Keratinocyte (primary cell): Measurements from ENCODE around the gene TFF3. TPM values are rescaled to one million over a fixed set of nuclear protein-coding genes. Genes with fewer than 3 reads are reported as not detected.

ENCODE experiments used
- DNase-seq: peaks from one replicate; pipeline ENCODE4 v3.0.0-alpha.2; 2011; ENCODE audit warnings: low read depth, missing footprints, low spot score
- FAIRE-seq: peaks from 2 replicates; lab custom pipeline; 2011; peaks lifted over from hg19 to GRCh38; lab: Jason Lieb, UNC
- H2AFZ ChIP-seq: 2 replicates; pipeline ENCODE4 v1.6.0; 2012; ENCODE audit warnings: low read length, control low read depth, inconsistent platforms; ENCODE audit not compliant: control insufficient read depth
- H3K27ac ChIP-seq: 2 replicates; pipeline ENCODE4 v1.5.1; 2011; ENCODE audit warnings: low read length; ENCODE audit not compliant: control insufficient read depth, insufficient read depth
- H3K27me3 ChIP-seq: 3 replicates; pipeline ENCODE4 v1.6.0; 2011; ENCODE audit warnings: low read length; ENCODE audit not compliant: control insufficient read depth, insufficient read depth; ENCODE audit errors: extremely low read depth
- H3K36me3 ChIP-seq, 2 experiments: 2 replicates in 1 of 2; 3 replicates in 1 of 2; pipeline ENCODE4 v1.5.1; 2011; ENCODE audit warnings: low read length in 2 of 2, mild to moderate bottlenecking in 1 of 2; ENCODE audit not compliant: control insufficient read depth in 2 of 2, insufficient read depth in 2 of 2; ENCODE audit errors: extremely low read depth in 1 of 2
- H3K4me1 ChIP-seq: 3 replicates; pipeline ENCODE4 v1.5.1; 2011; ENCODE audit warnings: low read length; ENCODE audit not compliant: control insufficient read depth, insufficient read depth; ENCODE audit errors: extremely low read depth
- H3K4me2 ChIP-seq: 3 replicates; pipeline ENCODE4 v1.6.0; 2011; ENCODE audit warnings: low read depth, low read length; ENCODE audit not compliant: control insufficient read depth, insufficient read depth; ENCODE audit errors: extremely low read depth
- H3K4me3 ChIP-seq, 3 experiments: fragments of 200-600 bp in 1 of 3; sonication (generic) in 1 of 3; 2 replicates in 2 of 3; 3 replicates in 1 of 3; pipeline ENCODE4 v1.5.1; 2011 to 2016; ENCODE audit warnings: low read length in 3 of 3, mild to moderate bottlenecking in 3 of 3, control low read depth in 2 of 3, inconsistent platforms in 1 of 3, low read depth in 1 of 3, mixed read lengths in 1 of 3, mixed run types in 1 of 3, moderate library complexity in 1 of 3; ENCODE audit not compliant: control insufficient read depth in 2 of 3, insufficient read depth in 2 of 3; ENCODE audit errors: extremely low read depth in 1 of 3
- H3K79me2 ChIP-seq: 2 replicates; pipeline ENCODE4 v1.6.0; 2012; ENCODE audit warnings: low read length; ENCODE audit not compliant: control insufficient read depth, insufficient read depth
- H3K9ac ChIP-seq: 3 replicates; pipeline ENCODE4 v1.6.0; 2011; ENCODE audit warnings: low read length; ENCODE audit not compliant: control insufficient read depth, insufficient read depth; ENCODE audit errors: extremely low read depth
- H3K9me1 ChIP-seq: 3 replicates; pipeline ENCODE4 v1.6.0; 2011; ENCODE audit warnings: low read length; ENCODE audit not compliant: control insufficient read depth, insufficient read depth; ENCODE audit errors: extremely low read depth
- H3K9me3 ChIP-seq: 2 replicates; pipeline ENCODE4 v1.5.1; 2012; ENCODE audit warnings: low read depth, low read length; ENCODE audit not compliant: control insufficient read depth
- H4K20me1 ChIP-seq: 3 replicates; pipeline ENCODE4 v1.6.0; 2011; ENCODE audit warnings: low read length; ENCODE audit not compliant: control insufficient read depth, insufficient read depth; ENCODE audit errors: extremely low read depth
- EZH2 ChIP-seq: IDR thresholded peaks from one replicate; pipeline ENCODE4 v1.6.1; 2012; ENCODE audit warnings: inconsistent platforms, mild to moderate bottlenecking, low read length, moderate library complexity
- dilution Hi-C: fragments of 300-500 bp; cut with MboI; formaldehyde crosslinking; loops from one replicate; pipeline ENCODE4 v1.7.0; 2020; ENCODE audit warnings: low sequenced_read_pairs; ENCODE audit not compliant: extremely low pct_ligation_motif_present
- polyA plus RNA-seq, 5 experiments: library from polyadenylated mRNA; depleted of rRNA in 3 of 5; stranded (reverse) in 3 of 5; stranded (forward) in 1 of 5; unstranded in 1 of 5; fragments of >200 nt; gene quantifications; 1 replicate in 1 of 5; 2 replicates in 3 of 5; 3 replicates in 1 of 5; pipeline versions ENCODE4 v1.2.1 to v1.2.3, GENCODE V29; 2011 to 2012; ENCODE audit warnings: missing spikeins in 2 of 5, low read depth in 1 of 5, low replicate concordance in 1 of 5
- TF ChIP-seq, protein P1 (sequence below), 3 experiments: IDR thresholded peaks in 1 of 3; conservative IDR thresholded peaks in 1 of 3; optimal IDR thresholded peaks in 1 of 3; 2 replicates in 2 of 3; 3 replicates in 1 of 3; pipeline versions ENCODE3 to v1.5.1; 2011; ENCODE audit warnings: low read length in 3 of 3, mild to moderate bottlenecking in 3 of 3, moderate library complexity in 2 of 3, control low read depth in 1 of 3, inconsistent platforms in 1 of 3; ENCODE audit not compliant: insufficient read depth in 2 of 3; ENCODE audit errors: extremely low read depth in 1 of 3

The TFF3 gene
- polyA plus RNA-seq, 1 donor (not counting 4 experiments of a cell fraction or from before 2014, with no cell fraction given) = not detected

- Histone ChIP-seq H3K36me3 (no peaks in the 10 kb centered on the region), H3K9me3 (no peaks in the 10 kb centered on the region), H3K9me1 (no peaks in the 10 kb centered on the region), H3K79me2 (no peaks in the 10 kb centered on the region), H3K27ac (no peak overlapping the region), H4K20me1 (no peaks in the 10 kb centered on the region), H2AFZ (no peak overlapping the region), H3K9ac (no peak overlapping the region), H3K27me3 (peaks cover 6% of the 10 kb centered on the region), H3K4me2 (no peak overlapping the region), H3K4me3 (no peak overlapping the region), H3K4me1 (peaks cover 4% of the 10 kb centered on the region)
- TF ChIP-seq EZH2 = no peak
- TF ChIP-seq, protein P1, sequence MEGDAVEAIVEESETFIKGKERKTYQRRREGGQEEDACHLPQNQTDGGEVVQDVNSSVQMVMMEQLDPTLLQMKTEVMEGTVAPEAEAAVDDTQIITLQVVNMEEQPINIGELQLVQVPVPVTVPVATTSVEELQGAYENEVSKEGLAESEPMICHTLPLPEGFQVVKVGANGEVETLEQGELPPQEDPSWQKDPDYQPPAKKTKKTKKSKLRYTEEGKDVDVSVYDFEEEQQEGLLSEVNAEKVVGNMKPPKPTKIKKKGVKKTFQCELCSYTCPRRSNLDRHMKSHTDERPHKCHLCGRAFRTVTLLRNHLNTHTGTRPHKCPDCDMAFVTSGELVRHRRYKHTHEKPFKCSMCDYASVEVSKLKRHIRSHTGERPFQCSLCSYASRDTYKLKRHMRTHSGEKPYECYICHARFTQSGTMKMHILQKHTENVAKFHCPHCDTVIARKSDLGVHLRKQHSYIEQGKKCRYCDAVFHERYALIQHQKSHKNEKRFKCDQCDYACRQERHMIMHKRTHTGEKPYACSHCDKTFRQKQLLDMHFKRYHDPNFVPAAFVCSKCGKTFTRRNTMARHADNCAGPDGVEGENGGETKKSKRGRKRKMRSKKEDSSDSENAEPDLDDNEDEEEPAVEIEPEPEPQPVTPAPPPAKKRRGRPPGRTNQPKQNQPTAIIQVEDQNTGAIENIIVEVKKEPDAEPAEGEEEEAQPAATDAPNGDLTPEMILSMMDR (optimal IDR thresholded peaks at IDR 0.05 in 1 of 3, IDR thresholded peaks at IDR 0.05 in 1 of 3, conservative IDR thresholded peaks at IDR 0.05 in 1 of 3; ENCODE audit: extremely low read depth in 1 of 3, insufficient read depth in 2 of 3, low read length in 3 of 3) = no peak
- FAIRE-seq (no peak), DNase-seq (no peak)
- dilution Hi-C loops = no loop called here
These were observed 48.1 kb downstream of the TFF3 start for GRCh38 chr21:42266971-42267556.

- H3K9me1 ChIP-seq = no peaks in the 10 kb centered on the region
- H3K4me3 ChIP-seq = no peak overlapping the region
- H3K79me2 ChIP-seq = no peaks in the 10 kb centered on the region
- peaks cover 4% of the 10 kb centered on the region for H3K4me1 ChIP-seq
- dilution Hi-C loops = no loop called here
- no peak for FAIRE-seq
- no peak overlapping the region for H2AFZ ChIP-seq
- no peak overlapping the region for H3K4me2 ChIP-seq
- TF ChIP-seq, protein P1 (optimal IDR thresholded peaks at IDR 0.05 in 1 of 3, IDR thresholded peaks at IDR 0.05 in 1 of 3, conservative IDR thresholded peaks at IDR 0.05 in 1 of 3; ENCODE audit: extremely low read depth in 1 of 3, insufficient read depth in 2 of 3, low read length in 3 of 3) = no peak
- no peak for TF ChIP-seq EZH2
- H3K27ac ChIP-seq = no peak overlapping the region
- no peaks in the 10 kb centered on the region for H3K9me3 ChIP-seq
- no peak overlapping the region for H3K9ac ChIP-seq
- no peak for DNase-seq
- no peaks in the 10 kb centered on the region for H4K20me1 ChIP-seq
- peaks cover 6% of the 10 kb centered on the region for H3K27me3 ChIP-seq
- H3K36me3 ChIP-seq = no peaks in the 10 kb centered on the region
These were observed 49.9 kb downstream of the TFF3 start for GRCh38 chr21:42265231-42265812.
